ENCODE data around the gene CACNA1B.

DNA sequence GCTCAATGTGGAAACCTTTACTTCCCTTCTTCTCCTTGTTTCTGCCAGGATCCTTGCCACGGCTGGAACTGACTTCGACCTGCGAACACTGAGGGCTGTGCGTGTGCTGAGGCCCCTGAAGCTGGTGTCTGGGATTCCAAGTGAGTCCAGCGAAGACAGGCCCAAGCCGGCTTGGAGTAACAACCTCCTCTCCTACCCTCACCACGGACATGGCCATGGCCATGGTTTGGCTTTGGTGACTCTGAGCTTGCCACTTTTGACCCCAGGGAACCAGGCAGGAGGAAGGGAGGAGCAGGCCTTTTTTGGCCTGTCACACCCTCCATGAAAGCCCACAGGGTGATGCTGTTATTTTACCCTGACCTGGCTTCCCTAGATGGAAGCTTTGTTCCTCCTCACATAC is 35.5 kb downstream of the CACNA1B start:
- TF ChIP-seq, protein P1, sequence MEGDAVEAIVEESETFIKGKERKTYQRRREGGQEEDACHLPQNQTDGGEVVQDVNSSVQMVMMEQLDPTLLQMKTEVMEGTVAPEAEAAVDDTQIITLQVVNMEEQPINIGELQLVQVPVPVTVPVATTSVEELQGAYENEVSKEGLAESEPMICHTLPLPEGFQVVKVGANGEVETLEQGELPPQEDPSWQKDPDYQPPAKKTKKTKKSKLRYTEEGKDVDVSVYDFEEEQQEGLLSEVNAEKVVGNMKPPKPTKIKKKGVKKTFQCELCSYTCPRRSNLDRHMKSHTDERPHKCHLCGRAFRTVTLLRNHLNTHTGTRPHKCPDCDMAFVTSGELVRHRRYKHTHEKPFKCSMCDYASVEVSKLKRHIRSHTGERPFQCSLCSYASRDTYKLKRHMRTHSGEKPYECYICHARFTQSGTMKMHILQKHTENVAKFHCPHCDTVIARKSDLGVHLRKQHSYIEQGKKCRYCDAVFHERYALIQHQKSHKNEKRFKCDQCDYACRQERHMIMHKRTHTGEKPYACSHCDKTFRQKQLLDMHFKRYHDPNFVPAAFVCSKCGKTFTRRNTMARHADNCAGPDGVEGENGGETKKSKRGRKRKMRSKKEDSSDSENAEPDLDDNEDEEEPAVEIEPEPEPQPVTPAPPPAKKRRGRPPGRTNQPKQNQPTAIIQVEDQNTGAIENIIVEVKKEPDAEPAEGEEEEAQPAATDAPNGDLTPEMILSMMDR (IDR thresholded peaks at IDR 0.05), result no peak
- TF ChIP-seq POLR2A (IDR thresholded peaks at IDR 0.05) (no peak), POLR2AphosphoS5 (IDR thresholded peaks at IDR 0.05) (no peak)

Data from suprapubic skin (tissue), 4 donors.